Measurements from ENCODE around the gene PDE1A. TPM values are rescaled to one million over a fixed set of nuclear protein-coding genes. Genes with fewer than 3 reads are reported as not detected.

Gene PDE1A
- total and polyA plus RNA-seq, 7 donors = 0.92 to 4.2 (median 1.8) TPM

DNA sequence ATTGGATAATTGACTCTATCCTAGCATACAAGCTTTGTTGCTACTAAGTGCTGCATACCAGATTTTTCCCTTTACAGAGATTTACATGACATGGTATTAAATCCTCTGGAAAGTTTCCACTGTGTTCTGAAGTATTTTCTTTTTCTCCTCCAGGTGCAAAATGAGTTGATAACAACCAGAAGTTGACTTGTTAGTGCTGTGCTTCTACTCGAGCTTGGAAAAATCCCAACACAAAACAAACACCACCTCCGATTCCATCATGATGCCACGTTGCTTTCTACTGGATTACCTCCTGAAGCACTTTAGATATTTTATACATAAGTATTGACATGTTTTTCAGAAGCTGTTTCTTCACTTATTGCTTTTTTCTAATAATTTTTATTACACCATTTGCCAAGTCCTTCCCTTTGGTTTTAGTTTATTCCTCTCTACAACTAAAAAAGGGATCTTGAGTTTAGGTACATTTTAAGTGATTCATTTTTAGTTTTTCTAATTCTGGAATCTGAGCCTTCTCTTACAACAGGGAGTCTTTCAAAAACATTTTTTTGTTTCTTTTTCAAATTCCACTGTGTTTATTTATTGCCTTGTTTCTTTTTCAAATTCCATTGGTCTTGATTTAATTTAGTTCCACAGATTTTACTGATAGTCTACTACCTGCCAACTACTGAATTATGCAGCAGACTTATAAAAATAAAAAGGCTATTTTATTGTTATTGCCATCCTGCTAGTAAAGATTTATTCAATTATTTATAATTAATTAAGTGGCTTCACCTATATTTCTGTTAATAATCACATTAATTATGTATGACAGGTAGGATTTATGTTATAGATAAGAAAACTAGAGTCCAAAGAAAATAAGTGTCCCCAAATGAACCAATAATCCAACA lies 297.8 kb downstream of the PDE1A start:
- ATAC-seq (no peak), DNase-seq (no peak)
- H3K9me3 ChIP-seq = no peaks in the 10 kb centered on the region
- H3K4me3 ChIP-seq = no peak overlapping the region
- intact Hi-C loops (cut with DNase I) = no loop called here
- H3K36me3 ChIP-seq (ENCODE audit: insufficient read depth in 1 of 2, low read depth in 1 of 2) = no peaks in the 10 kb centered on the region
- H3K4me1 ChIP-seq = no peaks in the 10 kb centered on the region
- no peak overlapping the region for H3K27ac ChIP-seq
- H3K27me3 ChIP-seq (ENCODE audit: insufficient read depth in 3 of 3, low read length in 2 of 3) = no peaks in the 10 kb centered on the region
- no peak for TF ChIP-seq CTCF (IDR thresholded peaks at IDR 0.05)
- WGBS, 3 donors = 36 to 47% (median 45%) methylated on average over 3 of the region's 3 CpGs

DNA sequence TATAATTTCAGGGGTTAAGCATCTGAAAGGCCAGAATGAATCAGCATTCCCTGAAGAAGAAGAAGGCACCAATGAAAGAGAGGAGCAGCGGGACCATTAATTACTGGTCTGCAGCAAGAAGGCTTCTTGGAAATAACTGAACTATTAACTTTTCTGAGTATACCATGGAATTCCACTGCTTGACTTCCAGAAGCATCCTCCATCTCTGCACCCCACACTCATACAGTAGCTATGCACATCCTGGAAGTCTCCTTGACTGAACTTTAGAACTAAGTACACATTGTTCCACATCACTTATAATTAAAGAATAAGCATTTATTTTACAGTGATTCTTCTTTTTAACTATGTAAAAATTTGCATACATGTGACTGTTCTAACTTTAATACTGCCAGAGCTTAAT lies 309.6 kb downstream of the PDE1A start:
- ATAC-seq (no peak), DNase-seq (no peak)
- no peak overlapping the region for H3K4me3 ChIP-seq
- TF ChIP-seq CTCF (IDR thresholded peaks at IDR 0.05) = no peak
- H3K27me3 ChIP-seq (ENCODE audit: insufficient read depth in 3 of 3, low read length in 2 of 3) = no peaks in the 10 kb centered on the region
- no peak overlapping the region for H3K27ac ChIP-seq
- no peaks in the 10 kb centered on the region for H3K36me3 ChIP-seq (ENCODE audit: insufficient read depth in 1 of 2, low read depth in 1 of 2)
- H3K4me1 ChIP-seq = no peaks in the 10 kb centered on the region
- intact Hi-C loops (cut with DNase I) = no loop called here
- WGBS, 3 donors = 84 to 92% (median 84%) methylated on average over 1 of the region's 1 CpG
- H3K9me3 ChIP-seq = no peaks in the 10 kb centered on the region

DNA sequence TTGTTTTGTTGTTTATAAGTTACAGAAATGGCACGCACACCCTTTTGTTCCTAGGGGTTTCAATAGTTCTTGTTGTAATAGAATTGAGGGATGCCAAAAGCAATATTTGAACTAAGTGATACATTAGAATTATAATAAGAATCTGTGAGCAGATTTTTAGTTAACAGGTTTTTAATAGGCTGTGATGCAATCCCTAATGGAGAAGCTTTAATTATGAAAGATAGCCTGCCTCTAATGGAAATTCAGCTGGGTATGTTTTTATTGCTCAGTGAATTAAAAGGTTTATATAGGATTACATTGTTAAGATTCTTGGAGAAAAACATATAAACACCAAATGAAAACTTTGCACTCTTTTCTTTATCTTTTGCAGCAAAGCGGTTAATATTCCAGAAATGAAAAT lies 310.1 kb downstream of the PDE1A start:
- WGBS, 3 donors = 93 to 99% (median 97%) methylated on average over 2 of the region's 2 CpGs
- no peak overlapping the region for H3K4me3 ChIP-seq
- intact Hi-C loops (cut with DNase I) = no loop called here

DNA sequence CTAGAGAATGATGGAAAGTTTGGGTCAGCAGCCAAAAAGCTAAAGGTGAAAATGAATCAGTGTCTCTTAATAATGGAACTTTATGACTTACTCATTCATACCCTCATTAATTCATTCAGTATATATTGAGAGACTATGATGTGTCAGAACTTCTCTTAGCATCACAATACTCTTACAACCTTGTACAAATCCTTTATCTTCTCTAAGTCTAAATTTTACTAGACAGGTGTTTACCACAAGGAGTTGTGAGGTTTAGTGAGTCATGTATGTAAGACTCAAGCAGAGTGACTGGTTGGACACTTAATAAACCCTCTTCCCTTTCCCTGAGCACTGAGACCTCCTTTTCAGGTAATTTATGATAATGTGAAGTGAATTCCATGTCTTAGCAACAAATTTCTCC lies 311.6 kb downstream of the PDE1A start:
- ATAC-seq (no peak), DNase-seq (no peak)
- Histone ChIP-seq H3K27me3 (ENCODE audit: insufficient read depth in 3 of 3, low read length in 2 of 3) (no peaks in the 10 kb centered on the region), H3K9me3 (no peaks in the 10 kb centered on the region), H3K27ac (no peak overlapping the region), H3K4me1 (no peaks in the 10 kb centered on the region), H3K36me3 (ENCODE audit: insufficient read depth in 1 of 2, low read depth in 1 of 2) (no peaks in the 10 kb centered on the region), H3K4me3 (no peak overlapping the region)
- TF ChIP-seq CTCF (IDR thresholded peaks at IDR 0.05) = no peak
- intact Hi-C loops (cut with DNase I) = no loop called here

More for the DNA sequence above, 310.1 kb downstream of the PDE1A start:
- no peaks in the 10 kb centered on the region for H3K36me3 ChIP-seq (ENCODE audit: insufficient read depth in 1 of 2, low read depth in 1 of 2)
- no peak for TF ChIP-seq CTCF (IDR thresholded peaks at IDR 0.05)
- H3K4me1 ChIP-seq = no peaks in the 10 kb centered on the region
- no peak overlapping the region for H3K27ac ChIP-seq
- H3K27me3 ChIP-seq (ENCODE audit: insufficient read depth in 3 of 3, low read length in 2 of 3) = no peaks in the 10 kb centered on the region
- ATAC-seq (no peak), DNase-seq (no peak)
- H3K9me3 ChIP-seq = no peaks in the 10 kb centered on the region

DNA sequence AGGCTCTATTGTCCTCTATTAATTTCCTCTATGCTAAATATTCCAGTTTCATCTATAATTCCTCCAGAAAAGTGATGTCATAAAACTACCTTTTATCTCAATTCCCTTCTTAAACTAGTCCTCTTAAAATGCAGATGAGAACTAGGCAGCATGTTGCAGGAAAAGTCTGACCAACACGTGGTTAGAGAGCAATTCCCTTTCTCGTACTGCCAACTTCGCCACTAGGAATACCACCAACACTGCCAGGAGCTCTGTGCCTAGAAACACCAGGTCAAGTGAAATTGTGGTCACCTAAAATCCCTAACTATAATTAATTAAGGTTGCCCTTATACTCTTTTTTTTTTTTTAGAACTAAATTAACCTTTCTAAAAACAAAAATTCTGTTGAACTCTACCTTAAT lies 313.5 kb downstream of the PDE1A start:
- ATAC-seq (no peak), DNase-seq (no peak)
- H3K4me1 ChIP-seq = no peaks in the 10 kb centered on the region
- no peak for TF ChIP-seq CTCF (IDR thresholded peaks at IDR 0.05)
- no peaks in the 10 kb centered on the region for H3K9me3 ChIP-seq
- intact Hi-C loops (cut with DNase I) = no loop called here
- H3K36me3 ChIP-seq (ENCODE audit: insufficient read depth in 1 of 2, low read depth in 1 of 2) = no peaks in the 10 kb centered on the region
- no peak overlapping the region for H3K27ac ChIP-seq
- no peaks in the 10 kb centered on the region for H3K27me3 ChIP-seq (ENCODE audit: insufficient read depth in 3 of 3, low read length in 2 of 3)
- no peak overlapping the region for H3K4me3 ChIP-seq
- WGBS, 3 donors = 49 to 61% (median 54%) methylated on average over 3 of the region's 3 CpGs
